Measurements from ENCODE around the gene SYTL3. TPM values are rescaled to one million over a fixed set of nuclear protein-coding genes. Genes with fewer than 3 reads are reported as not detected.
A peak's percentile ranks its signal among the peaks of the same experiment; 100 is the strongest.

The SYTL3 gene, protein sequence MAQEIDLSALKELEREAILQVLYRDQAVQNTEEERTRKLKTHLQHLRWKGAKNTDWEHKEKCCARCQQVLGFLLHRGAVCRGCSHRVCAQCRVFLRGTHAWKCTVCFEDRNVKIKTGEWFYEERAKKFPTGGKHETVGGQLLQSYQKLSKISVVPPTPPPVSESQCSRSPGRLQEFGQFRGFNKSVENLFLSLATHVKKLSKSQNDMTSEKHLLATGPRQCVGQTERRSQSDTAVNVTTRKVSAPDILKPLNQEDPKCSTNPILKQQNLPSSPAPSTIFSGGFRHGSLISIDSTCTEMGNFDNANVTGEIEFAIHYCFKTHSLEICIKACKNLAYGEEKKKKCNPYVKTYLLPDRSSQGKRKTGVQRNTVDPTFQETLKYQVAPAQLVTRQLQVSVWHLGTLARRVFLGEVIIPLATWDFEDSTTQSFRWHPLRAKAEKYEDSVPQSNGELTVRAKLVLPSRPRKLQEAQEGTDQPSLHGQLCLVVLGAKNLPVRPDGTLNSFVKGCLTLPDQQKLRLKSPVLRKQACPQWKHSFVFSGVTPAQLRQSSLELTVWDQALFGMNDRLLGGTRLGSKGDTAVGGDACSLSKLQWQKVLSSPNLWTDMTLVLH
- 0.09 and 0.20 TPM in 2 replicates for total RNA-seq (2021)
- long read RNA-seq, partial matches to known transcripts = 1 of 2 reads
- long read RNA-seq, other reads (novel, unspliced or antisense) = 1 of 2 reads

DNA sequence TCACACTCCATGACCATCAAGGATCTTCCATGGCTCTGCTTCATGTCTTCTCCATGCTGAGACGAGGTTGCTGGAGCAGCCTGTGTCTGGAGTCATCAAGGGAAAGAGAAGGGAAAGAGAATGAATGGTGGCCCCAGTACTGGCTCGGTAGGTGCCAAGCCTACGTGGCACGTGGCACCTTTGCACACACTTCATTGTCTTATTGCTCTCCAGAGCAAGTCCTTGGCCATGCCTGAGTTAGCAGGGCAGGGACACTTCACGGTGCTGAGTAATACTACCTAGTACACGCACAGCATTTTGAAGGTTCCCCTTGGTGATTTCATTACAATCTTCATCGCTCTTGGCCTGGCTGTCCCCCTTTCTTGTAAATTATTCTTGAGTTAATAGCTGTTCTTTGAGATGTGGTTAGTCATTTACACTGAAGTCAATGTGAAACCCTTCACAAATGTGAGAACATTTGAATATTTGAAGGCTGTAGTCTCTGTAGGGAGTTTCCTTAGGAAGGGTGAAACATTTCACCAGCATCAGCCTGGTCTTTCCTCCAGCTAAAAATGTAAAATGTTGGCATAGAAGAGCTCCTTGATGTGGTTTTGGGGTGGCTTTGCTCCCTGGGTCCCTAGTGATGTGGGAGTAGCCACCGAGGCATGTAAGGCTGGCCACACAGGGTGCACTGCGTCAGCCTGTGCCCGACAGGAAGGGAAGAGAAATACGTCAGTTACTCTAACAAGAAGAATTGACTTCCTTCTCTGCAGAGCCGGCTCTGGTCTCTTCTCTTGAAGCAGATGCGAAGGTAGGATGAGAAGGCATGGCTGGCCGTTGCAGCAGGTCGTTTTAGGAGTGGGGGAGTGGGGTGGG lies at the start of gene SYTL3:
Gene SYTL3 (plus strand): TSS at position 766 of the 855 bp plus-strand sequence. CDS start 13,215 bp downstream, outside the sequence.
- Histone ChIP-seq H3K4me2 (ENCODE audit: insufficient read depth, insufficient read length, low read length) (no peak within 1 kb of the TSS), H3K14ac (ENCODE audit: insufficient read depth, low read length) (no peak within 1 kb of the TSS), H2AK5ac (ENCODE audit: insufficient read length, low read length) (no peak within 1 kb of the TSS), H2BK15ac (ENCODE audit: low read depth, low read length) (no peak within 1 kb of the TSS), H3K23me2 (ENCODE audit: insufficient read length, low read depth, low read length, poor library complexity, severe bottlenecking) (no peaks in the 10 kb centered on the region), H3K9me3 (ENCODE audit: control insufficient read depth, low read depth, low read length) (no peaks in the 10 kb centered on the region), H2BK12ac (ENCODE audit: insufficient read length, low read depth, low read length) (no peak within 1 kb of the TSS), H2BK20ac (ENCODE audit: low read depth, low read length, poor library complexity, severe bottlenecking) (no peak within 1 kb of the TSS), H3K18ac (ENCODE audit: insufficient read length, low read depth, low read length) (peak within 1 kb of the TSS; percentile 54), H2AFZ (ENCODE audit: low read length) (no peak within 1 kb of the TSS), H3K79me2 (ENCODE audit: insufficient read depth, low read length) (no peaks in the 10 kb centered on the region), H3K27ac (ENCODE audit: insufficient read length, low read depth, low read length) (no peak within 1 kb of the TSS), H3K79me1 (ENCODE audit: insufficient read depth, low read depth, low read length, poor library complexity, severe bottlenecking) (no peaks in the 10 kb centered on the region), H4K5ac (ENCODE audit: insufficient read length, low read depth, low read length) (no peak within 1 kb of the TSS), H3K4me1 (ENCODE audit: insufficient read depth, low read length) (no peaks in the 10 kb centered on the region), H3K56ac (ENCODE audit: insufficient read length, low read depth, low read length) (no peak within 1 kb of the TSS), H3K9ac (ENCODE audit: extremely low read depth, insufficient read length, low read length) (no peak within 1 kb of the TSS), H4K8ac (replicated peaks; ENCODE audit: insufficient read length, low read depth, low read length) (no peak within 1 kb of the TSS), H2BK120ac (ENCODE audit: low read depth, low read length, poor library complexity, severe bottlenecking) (no peak within 1 kb of the TSS), H3T11ph (ENCODE audit: low read length) (no peak within 1 kb of the TSS), H3K23ac (ENCODE audit: insufficient read length, low read depth, low read length) (no peak within 1 kb of the TSS), H4K91ac (ENCODE audit: insufficient read length, low read depth, low read length) (no peak within 1 kb of the TSS), H3K4ac (ENCODE audit: low read depth, low read length) (no peak within 1 kb of the TSS), H3K27me3 (ENCODE audit: insufficient read depth, low read length) (peaks cover 5% of the 10 kb centered on the region; the same call in 1 of the 2 replicates), H4K20me1 (ENCODE audit: control insufficient read depth, insufficient read depth, insufficient read length) (no peaks in the 10 kb centered on the region), H2BK5ac (ENCODE audit: insufficient read length, low read length) (no peak within 1 kb of the TSS)
- WGBS (ENCODE audit: extremely low coverage, insufficient read length, low lambda C conversion rate) = no CpG with 5 or more reads among the region's 15 CpGs
- Mint-ChIP-seq H3K27me3 (ENCODE audit: low read depth) (peaks cover 20% of the 10 kb centered on the region), H3K27ac (no peak within 1 kb of the TSS), H3K4me3 (no peak within 1 kb of the TSS), H3K4me1 (peaks cover 21 to 28% of the 10 kb centered on the region in 2 experiments), H3K9me3 (no peaks in the 10 kb centered on the region), H3K36me3 (ENCODE audit: insufficient read depth in 1 of 3, low read depth in 3 of 3) (no peaks in the 10 kb centered on the region)
- TF ChIP-seq, protein P1, sequence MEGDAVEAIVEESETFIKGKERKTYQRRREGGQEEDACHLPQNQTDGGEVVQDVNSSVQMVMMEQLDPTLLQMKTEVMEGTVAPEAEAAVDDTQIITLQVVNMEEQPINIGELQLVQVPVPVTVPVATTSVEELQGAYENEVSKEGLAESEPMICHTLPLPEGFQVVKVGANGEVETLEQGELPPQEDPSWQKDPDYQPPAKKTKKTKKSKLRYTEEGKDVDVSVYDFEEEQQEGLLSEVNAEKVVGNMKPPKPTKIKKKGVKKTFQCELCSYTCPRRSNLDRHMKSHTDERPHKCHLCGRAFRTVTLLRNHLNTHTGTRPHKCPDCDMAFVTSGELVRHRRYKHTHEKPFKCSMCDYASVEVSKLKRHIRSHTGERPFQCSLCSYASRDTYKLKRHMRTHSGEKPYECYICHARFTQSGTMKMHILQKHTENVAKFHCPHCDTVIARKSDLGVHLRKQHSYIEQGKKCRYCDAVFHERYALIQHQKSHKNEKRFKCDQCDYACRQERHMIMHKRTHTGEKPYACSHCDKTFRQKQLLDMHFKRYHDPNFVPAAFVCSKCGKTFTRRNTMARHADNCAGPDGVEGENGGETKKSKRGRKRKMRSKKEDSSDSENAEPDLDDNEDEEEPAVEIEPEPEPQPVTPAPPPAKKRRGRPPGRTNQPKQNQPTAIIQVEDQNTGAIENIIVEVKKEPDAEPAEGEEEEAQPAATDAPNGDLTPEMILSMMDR (conservative IDR thresholded peaks at IDR 0.05) = no peak
- no peak for DNase-seq

All from H9 (cell line).